PFSK-1 (cell line): ENCODE data around the gene LRRC4C.

Experiments
- FOXP2 ChIP-seq: optimal IDR thresholded peaks from 2 replicates; pipeline ENCODE3; 2011; ENCODE audit warnings: borderline replicate concordance, control low read depth, inconsistent platforms; ENCODE audit not compliant: insufficient read depth; ENCODE audit errors: extremely low read length, extremely low read depth
- POLR2AphosphoS5 ChIP-seq: IDR thresholded peaks from 2 replicates; pipeline ENCODE4 v1.6.1; 2012; ENCODE audit warnings: low read depth, mild to moderate bottlenecking, control low read depth, low read length, moderate library complexity
- REST ChIP-seq, 2 experiments: IDR thresholded peaks; 2 replicates each; pipeline versions ENCODE4 v1.6.1 to v1.8.0; 2011 to 2012; ENCODE audit warnings: low read depth in 2 of 2, low read length in 2 of 2, control low read depth in 1 of 2, inconsistent platforms in 1 of 2, mild to moderate bottlenecking in 1 of 2, moderate library complexity in 1 of 2; ENCODE audit not compliant: insufficient read depth in 1 of 2
- SIN3A ChIP-seq: IDR thresholded peaks from 2 replicates; pipeline ENCODE4 v1.6.1; 2012; ENCODE audit warnings: mild to moderate bottlenecking, low read length, moderate library complexity, borderline replicate concordance; ENCODE audit not compliant: insufficient read depth
- TAF1 ChIP-seq: IDR thresholded peaks from 2 replicates; pipeline ENCODE4 v1.6.1; 2012; ENCODE audit warnings: low read length, control low read depth, borderline replicate concordance; ENCODE audit not compliant: insufficient read depth

The LRRC4C gene

GRCh38 chr11:41222236-41222635 is 237.2 kb downstream of the LRRC4C start:
- TF ChIP-seq POLR2AphosphoS5 (no peak), FOXP2 (no peak), TAF1 (no peak), SIN3A (no peak), REST (IDR thresholded peaks at IDR 0.05; ENCODE audit: insufficient read depth in 1 of 2, low read depth in 2 of 2, low read length in 2 of 2) (no peak)

GRCh38 chr11:41206388-41206787 is 253.1 kb downstream of the LRRC4C start:
- TF ChIP-seq POLR2AphosphoS5 (no peak), FOXP2 (no peak), TAF1 (no peak), SIN3A (no peak), REST (IDR thresholded peaks at IDR 0.05; ENCODE audit: insufficient read depth in 1 of 2, low read depth in 2 of 2, low read length in 2 of 2) (no peak)

- TF ChIP-seq SIN3A (no peak), POLR2AphosphoS5 (no peak), REST (IDR thresholded peaks at IDR 0.05; ENCODE audit: insufficient read depth in 1 of 2, low read depth in 2 of 2, low read length in 2 of 2) (no peak), TAF1 (no peak), FOXP2 (no peak)
Observed at GRCh38 chr11:41201156-41201555, 258.3 kb downstream of the LRRC4C start.

GRCh38 chr11:41190437-41191082 is 268.9 kb downstream of the LRRC4C start:
- TF ChIP-seq TAF1 (no peak), REST (IDR thresholded peaks at IDR 0.05; ENCODE audit: insufficient read depth in 1 of 2, low read depth in 2 of 2, low read length in 2 of 2) (no peak), SIN3A (no peak), FOXP2 (no peak), POLR2AphosphoS5 (no peak)
